Astrocyte (in vitro differentiated cells and primary cell): ENCODE results near the gene OR2T2.
"Not testable (repeated sequence)": the region's sequence is repeated elsewhere in the genome, so short reads cannot be mapped to it uniquely, and the experiment has no call there.

ENCODE experiments used
- CTCF ChIP-seq: IDR thresholded peaks from 2 replicates; pipeline ENCODE4 v1.5.1; 2011; ENCODE audit warnings: low read depth, mild to moderate bottlenecking, inconsistent platforms, low read length, moderate library complexity; ENCODE audit not compliant: insufficient read depth
- EZH2 ChIP-seq: IDR thresholded peaks from 2 replicates; pipeline ENCODE4 v1.6.1; 2012; ENCODE audit warnings: mild to moderate bottlenecking, low read length, inconsistent platforms; ENCODE audit not compliant: insufficient read depth

DNA sequence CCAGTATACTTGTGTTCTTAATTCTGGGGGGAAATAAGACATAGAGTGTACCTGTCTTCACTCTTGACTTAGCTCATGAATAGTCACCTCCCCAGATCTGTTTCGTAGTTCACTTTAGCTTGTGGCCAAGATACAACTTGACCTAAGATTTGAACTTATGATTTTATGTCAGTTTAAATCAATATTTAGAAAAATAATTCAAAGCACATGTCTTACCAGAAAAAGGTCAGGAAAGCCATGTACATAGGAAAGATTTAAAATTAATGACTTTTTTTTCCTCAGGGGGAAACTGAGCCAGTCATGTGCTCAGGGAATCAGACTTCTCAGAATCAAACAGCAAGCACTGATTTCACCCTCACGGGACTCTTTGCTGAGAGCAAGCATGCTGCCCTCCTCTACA, 27.6 kb downstream of the OR2T2 start, which contains the start of gene OR2T3:
- not testable (repeated sequence) for TF ChIP-seq CTCF, EZH2
